Stimulated activated CD8-positive, alpha-beta memory T cell treated with anti-CD3 and anti-CD28 coated beads, Interleukin-7, amount 100 ng/mL, for 4 hours (primary cell): Measurements from ENCODE around the gene ATRIP.
"Not testable (repeated sequence)": the region's sequence is repeated elsewhere in the genome, so short reads cannot be mapped to it uniquely, and the experiment has no call there.

Experiments
- DNase-seq, 2 donors: peaks; one replicate each; pipeline ENCODE4 v3.0.0-alpha.2; 2020; ENCODE audit warnings: low read depth in 2 of 2

ATRIP gene

GRCh38 chr3:48436855-48437254 lies 9.7 kb upstream of the ATRIP start:
- no peak for DNase-seq

GRCh38 chr3:48437812-48438211 lies 8.7 kb upstream of the ATRIP start:
- DNase-seq = no peak

GRCh38 chr3:48439820-48440589 lies 6.5 kb upstream of the ATRIP start, which contains the start of the genes CCDC51 and TMA7:
Gene CCDC51, minus strand, starts transcription at chr3:48440119. Its CDS starts 4,991 bp downstream, at chr3:48435128.
Gene TMA7, plus strand, starts transcription at chr3:48440257. Its CDS starts 40 bp downstream, at chr3:48440297.
- peak; percentile 97 to 98 for DNase-seq

- DNase-seq = no peak
These were observed 6.0 kb upstream of the ATRIP start for GRCh38 chr3:48440590-48440958.

- no peak for DNase-seq
These were observed 4.6 kb upstream of the ATRIP start for GRCh38 chr3:48441940-48442339.

GRCh38 chr3:48445277-48445882 lies 1.2 kb upstream of the ATRIP start:
- DNase-seq = no peak

GRCh38 chr3:48446043-48446424 lies 503 bp upstream of the ATRIP start:
- no peak for DNase-seq

- DNase-seq = no peak
These were observed 4.7 kb downstream of the ATRIP start for GRCh38 chr3:48451270-48451669.

- no peak for DNase-seq
These were observed 9.9 kb downstream of the ATRIP start for GRCh38 chr3:48456456-48456855.

GRCh38 chr3:48459331-48459730 lies 12.8 kb downstream of the ATRIP start:
- no peak for DNase-seq

- DNase-seq = no peak
These were observed 13.4 kb downstream of the ATRIP start for GRCh38 chr3:48459773-48460516.

- no peak for DNase-seq
These were observed 14.0 kb downstream of the ATRIP start for GRCh38 chr3:48460517-48460902.

GRCh38 chr3:48461767-48462166 lies 15.2 kb downstream of the ATRIP start:
- DNase-seq = not testable (repeated sequence)

- DNase-seq = no peak
These were observed 17.2 kb downstream of the ATRIP start for GRCh38 chr3:48463703-48464102.

GRCh38 chr3:48464713-48465221 lies 18.2 kb downstream of the ATRIP start:
- no peak for DNase-seq

GRCh38 chr3:48465237-48465530 lies 18.6 kb downstream of the ATRIP start:
- no peak for DNase-seq

- peak; percentile 65 to 77 for DNase-seq
These were observed 19.2 kb downstream of the ATRIP start for GRCh38 chr3:48465531-48466378.

GRCh38 chr3:48466386-48467109 lies 20.0 kb downstream of the ATRIP start:
- DNase-seq = no peak

GRCh38 chr3:48467110-48467454 lies 20.5 kb downstream of the ATRIP start:
- no peak for DNase-seq

GRCh38 chr3:48467473-48468267 lies 21.1 kb downstream of the ATRIP start:
- DNase-seq = no peak
